Retinal pigment epithelial cell (primary cell): ENCODE data around the gene CACNB3.

Source experiments
- DNase-seq: peaks from one replicate; pipeline ENCODE4 v3.0.0-alpha.2; 2010; ENCODE audit warnings: low read depth
- H3K4me3 ChIP-seq: 2 replicates; pipeline ENCODE4 v1.5.1; 2011; ENCODE audit warnings: mild to moderate bottlenecking, low read length, control low read depth, moderate library complexity
- TF ChIP-seq, protein P1 (sequence below): conservative IDR thresholded peaks from 2 replicates; pipeline ENCODE4 v1.5.1; 2011; ENCODE audit warnings: low read depth, low read length, control low read depth, inconsistent platforms

CACNB3 gene

DNA sequence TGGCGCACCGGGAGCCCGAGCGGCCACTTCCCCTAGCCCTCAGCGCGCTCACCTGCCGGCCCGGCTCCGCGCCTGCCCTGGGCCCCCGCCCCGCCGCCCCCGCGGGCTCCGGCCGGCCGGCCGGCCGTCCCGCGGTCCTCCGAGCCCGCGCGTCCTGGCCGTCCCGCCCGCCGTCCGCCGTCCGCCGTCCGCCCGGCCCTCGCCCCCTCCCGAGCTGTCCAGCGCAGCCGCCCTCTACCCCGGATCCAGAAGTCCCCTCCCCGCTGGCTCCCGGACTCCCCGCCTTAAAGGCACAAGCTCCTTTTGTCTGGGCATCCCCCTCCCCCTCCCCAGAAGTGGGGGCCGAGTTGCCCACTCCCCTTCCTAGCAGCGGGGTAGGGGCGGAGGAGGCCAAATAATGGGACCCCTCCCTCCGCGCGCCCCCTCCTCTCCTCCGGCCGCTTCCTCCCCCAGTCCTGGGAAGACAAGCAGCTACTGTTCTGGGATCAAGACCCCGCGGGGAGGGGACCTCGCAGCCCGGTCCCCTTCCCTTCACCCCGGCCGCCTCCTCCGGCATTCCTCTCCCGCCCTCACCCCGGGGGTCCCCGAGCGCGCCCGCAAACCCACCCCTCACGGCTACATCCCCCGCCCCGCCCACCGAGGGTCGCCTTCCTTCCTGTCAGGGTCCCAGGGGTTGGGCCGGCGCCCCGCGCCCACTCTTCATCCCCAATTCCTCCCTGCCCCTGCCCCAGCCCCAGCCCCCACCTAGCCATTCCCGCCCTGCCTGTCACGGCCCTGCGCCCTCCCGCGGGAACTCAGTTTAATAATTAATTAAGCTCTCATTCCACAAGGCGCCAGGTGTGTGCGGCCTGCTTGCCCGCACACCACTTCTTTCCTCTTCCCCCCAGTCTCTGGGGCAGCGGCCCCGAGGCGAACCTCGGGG is 29.2 kb upstream of the CACNB3 start, which contains the start of gene ADCY6:
TSS of gene ADCY6 (minus strand) at position 236 of the 922 bp plus-strand sequence. CDS start 5,655 bp downstream, outside the sequence.
- peak; percentile 18 for DNase-seq
- TF ChIP-seq, protein P1, sequence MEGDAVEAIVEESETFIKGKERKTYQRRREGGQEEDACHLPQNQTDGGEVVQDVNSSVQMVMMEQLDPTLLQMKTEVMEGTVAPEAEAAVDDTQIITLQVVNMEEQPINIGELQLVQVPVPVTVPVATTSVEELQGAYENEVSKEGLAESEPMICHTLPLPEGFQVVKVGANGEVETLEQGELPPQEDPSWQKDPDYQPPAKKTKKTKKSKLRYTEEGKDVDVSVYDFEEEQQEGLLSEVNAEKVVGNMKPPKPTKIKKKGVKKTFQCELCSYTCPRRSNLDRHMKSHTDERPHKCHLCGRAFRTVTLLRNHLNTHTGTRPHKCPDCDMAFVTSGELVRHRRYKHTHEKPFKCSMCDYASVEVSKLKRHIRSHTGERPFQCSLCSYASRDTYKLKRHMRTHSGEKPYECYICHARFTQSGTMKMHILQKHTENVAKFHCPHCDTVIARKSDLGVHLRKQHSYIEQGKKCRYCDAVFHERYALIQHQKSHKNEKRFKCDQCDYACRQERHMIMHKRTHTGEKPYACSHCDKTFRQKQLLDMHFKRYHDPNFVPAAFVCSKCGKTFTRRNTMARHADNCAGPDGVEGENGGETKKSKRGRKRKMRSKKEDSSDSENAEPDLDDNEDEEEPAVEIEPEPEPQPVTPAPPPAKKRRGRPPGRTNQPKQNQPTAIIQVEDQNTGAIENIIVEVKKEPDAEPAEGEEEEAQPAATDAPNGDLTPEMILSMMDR, result no peak
- H3K4me3 ChIP-seq, result peak within 1 kb of the TSS; percentile 81

DNA sequence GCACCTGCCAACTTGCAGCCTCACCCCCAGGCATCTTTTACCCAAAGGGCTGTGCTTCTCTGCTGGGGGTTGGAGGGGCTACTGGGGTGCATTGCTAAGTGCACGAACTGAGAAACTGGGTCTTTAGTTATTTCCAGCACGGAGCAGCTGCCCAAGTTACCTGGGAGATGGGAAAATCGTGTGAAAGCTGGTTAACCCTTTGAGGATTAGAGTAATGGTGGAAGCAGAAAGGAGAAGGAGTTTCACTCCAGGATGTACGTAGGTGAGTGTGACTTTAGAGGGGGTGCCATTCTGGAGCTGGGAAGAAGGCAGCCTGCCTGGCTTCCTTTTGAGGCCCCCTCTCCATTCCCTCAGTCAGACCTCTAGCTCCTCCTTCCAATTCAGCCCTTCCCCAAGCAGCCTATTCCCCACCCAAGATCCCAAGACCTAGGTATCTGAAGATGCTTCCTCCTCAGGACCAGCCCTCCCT is 28.4 kb upstream of the CACNB3 start:
- peak overlapping the region; percentile 81 for H3K4me3 ChIP-seq
- DNase-seq, result no peak
- TF ChIP-seq, protein P1, result no peak

DNA sequence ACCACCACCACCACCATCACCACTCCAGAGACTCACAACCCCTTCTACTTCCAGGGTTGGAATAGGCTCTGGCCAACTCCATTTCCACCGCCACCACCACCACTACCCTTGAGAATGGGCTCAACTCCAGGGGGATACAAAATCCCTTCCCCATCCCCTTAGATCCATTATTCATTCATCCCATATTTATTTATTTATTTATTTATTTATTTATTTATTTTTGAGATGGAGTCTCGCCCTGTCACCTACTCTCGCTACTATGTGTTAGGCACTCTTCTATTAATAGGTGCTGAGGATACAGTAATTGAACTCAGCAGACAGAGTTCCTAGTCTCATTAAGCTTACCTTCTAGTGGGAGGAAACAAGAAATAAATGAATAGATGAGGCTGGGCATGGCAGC is 24.6 kb upstream of the CACNB3 start:
- TF ChIP-seq, protein P1, result no peak
- no peak overlapping the region for H3K4me3 ChIP-seq
- DNase-seq, result no peak

DNA sequence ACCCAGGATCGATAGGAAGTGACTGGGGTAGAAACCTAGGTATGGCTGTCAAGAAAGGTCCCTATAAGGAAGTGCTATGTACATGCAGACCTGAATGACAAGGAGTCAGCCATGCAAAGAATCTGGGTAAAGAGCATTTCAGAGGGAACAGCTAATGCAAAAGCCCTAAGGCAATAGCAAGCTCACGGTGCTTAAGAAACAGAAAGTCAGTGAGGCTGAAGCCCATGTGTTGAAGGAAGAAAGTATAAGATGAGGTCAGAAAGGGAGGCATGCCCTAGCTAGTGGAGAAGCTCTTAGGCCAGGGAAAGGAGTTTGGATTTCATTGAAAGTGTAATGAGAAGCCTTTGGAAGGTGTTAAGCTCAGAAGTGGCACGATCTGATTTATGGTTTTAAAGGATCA is 23.4 kb upstream of the CACNB3 start:
- H3K4me3 ChIP-seq, result no peak overlapping the region
- TF ChIP-seq, protein P1, result no peak
- no peak for DNase-seq

DNA sequence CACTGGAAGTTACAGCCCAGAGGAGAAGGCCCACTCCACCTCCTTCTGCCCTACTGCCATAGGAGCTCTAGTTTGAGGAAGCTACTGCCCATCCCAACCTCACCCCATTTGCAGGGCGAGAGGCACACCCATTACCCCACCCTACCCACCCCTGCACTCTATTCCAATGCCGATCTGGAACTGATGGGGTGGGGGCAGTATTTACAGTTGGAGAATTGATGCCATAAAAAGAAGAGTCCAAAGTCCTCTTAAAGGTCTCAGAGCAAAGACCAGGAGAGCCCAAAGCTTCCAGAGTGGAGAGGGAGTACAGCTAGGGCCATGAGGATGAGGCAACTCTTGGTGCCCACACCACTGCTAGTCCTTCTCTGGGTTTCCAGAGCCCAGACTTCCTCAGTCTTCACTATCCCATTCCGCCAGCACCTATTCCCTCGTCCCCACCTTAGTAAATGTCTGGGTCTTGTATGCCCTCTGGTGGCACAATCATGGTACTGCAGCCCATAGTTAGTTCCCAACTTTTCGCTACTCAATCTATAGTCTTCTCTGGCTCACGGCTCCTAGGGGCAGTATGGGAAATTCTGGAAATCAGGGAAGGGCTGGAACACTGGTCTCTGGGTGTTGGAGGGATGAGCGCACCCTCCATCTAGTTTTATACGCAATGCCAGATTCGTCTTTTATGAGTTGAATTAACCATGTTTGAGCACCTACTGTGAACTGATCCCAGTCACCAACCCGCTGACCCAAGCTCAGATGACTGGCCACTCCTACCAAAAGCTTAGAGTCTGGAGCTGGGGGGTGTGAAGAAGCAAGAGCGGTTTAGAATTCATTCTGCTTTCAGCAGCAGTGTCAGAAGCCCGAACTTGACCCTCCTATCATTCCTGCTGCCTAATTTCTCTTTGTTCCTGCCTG is 22.5 kb upstream of the CACNB3 start:
- TF ChIP-seq, protein P1, result peak; percentile 98
- H3K4me3 ChIP-seq, result no peak overlapping the region
- no peak for DNase-seq

DNA sequence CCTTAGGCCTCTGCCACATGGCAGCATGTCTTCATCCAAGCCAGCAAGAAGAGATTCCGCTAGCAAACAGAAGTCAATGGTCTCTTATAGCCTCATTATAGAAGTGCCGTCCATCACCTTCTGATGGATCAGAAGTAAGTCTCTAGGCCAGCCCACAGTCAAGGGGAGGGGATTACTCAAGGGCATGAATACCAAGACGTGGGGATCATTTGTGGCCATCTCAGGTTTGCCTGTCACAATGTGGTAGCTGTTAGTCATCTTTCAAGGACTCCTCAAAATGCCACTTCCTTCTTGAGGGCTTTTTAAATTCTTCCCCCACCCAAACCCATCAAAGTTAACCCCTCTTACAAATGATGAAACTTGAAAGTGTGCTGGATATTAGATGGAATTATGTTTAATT is 21.3 kb upstream of the CACNB3 start:
- TF ChIP-seq, protein P1, result no peak
- H3K4me3 ChIP-seq, result no peak overlapping the region

More for the DNA sequence above, 21.3 kb upstream of the CACNB3 start:
- DNase-seq, result no peak
